GM21447 (cell line): ENCODE data around the gene SHC2.
"Not testable (repeated sequence)": the region's sequence is repeated elsewhere in the genome, so short reads cannot be mapped to it uniquely, and the experiment has no call there.

Experiments
- ATAC-seq: cut with Tn5 transposase; IDR thresholded peaks from one replicate; pipeline ENCODE4 v1.9.1; 2021; ENCODE audit not compliant: unreplicated experiment

SHC2 gene

DNA sequence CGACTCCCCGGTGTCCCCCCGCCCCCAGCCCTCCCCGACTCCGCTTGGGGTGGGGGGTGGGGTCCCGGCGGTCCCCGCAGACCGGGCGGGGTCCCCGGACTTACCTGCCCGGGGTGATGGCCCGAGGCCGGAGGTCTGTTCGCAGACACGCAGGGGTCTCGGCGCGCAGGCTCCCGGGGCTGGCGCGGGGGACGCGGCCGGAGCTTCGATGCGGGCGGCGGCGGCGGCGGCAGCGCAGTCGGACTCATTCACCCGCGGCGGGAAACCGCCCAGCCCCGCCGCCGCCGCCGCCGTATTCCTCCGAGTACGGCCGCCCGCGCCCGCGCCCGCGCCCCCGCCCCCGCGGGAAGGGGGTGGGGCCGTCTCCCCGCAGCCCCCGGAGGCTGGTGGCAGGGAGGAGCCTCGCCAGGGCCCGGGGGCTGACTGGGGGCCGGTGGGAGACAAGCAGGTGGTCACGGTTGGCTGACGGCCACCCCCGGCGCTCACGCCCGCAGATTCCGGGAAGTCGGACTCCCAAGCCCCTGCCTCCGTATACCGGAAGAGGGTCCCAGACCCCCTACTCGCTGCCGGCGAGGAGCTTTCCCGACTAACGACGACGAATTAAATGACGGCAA lies 51.8 kb downstream of the SHC2 start, which contains the start of gene C2CD4C:
Gene C2CD4C (minus strand): TSS at position 246 of the 614 bp plus-strand sequence. CDS start 786 bp downstream, outside the sequence.
- ATAC-seq = no peak

DNA sequence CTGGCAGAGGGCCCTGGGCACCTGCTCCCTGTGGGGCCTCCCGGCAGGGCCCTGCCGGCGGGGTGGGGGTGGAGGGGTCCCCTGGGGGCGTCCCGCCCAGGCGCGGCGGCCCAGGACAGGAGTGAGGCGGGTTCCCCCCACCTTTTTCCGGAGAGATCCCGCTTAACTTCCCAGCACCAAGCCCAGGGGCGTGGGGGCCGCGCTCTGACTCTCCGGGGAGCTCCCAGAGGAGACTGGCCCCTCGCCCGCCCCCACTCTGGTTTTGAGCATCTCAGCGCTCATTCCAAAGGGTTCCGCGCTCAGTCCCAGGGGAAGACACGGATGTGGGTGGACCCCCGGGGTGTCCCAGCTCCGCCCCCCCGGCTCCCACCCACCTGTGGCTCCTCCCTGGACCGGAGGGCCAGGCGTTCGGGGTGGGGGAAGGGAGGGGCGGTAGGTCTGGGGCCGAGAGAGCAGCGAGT lies 52.4 kb downstream of the SHC2 start:
- no peak for ATAC-seq

DNA sequence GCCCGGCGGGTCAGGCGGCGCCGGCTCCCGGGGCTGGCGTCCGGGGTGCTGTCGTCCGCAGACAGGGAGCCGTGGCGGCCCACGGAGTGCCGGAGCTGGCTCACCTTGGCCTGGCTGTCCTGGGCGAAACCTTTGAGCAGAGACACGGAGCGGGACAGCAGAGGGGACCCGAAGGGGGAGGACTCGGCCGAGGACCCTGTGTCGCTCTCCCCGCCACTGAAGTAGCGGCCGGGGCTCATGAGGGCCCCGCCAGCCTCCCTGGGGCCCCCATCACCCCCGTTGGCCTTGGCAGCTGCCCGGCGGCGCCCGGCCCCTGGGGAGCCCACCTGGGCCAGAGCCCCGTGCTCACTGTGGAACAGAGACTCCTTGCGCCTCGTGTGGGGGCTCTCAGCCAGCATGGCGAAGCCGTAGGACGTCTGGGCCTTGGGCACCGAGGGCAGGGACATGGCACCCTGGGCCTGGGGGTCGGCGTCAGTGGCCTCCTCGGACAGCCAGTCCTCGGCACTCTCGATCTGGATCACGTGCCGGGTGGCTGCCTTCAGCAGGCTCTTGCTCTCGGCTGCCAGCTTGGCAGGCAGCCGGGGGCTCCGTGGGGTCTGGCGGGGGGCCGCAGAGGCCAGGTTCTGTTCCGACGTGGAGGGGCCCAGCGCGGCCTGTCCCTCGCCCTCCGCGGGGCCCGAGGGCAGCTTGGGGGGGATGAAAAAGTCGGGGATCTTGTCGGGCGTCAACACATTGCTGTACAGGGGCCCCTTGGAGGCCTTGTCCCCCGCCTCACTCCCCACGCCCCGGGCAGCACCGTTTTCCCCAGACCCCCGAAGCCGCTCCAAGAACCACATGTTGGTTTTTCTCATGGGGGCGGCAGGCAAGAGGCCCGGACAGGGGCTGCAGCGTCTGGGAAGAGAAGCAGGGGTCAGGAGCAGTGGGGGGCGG lies 53.1 kb downstream of the SHC2 start:
- ATAC-seq = no peak

DNA sequence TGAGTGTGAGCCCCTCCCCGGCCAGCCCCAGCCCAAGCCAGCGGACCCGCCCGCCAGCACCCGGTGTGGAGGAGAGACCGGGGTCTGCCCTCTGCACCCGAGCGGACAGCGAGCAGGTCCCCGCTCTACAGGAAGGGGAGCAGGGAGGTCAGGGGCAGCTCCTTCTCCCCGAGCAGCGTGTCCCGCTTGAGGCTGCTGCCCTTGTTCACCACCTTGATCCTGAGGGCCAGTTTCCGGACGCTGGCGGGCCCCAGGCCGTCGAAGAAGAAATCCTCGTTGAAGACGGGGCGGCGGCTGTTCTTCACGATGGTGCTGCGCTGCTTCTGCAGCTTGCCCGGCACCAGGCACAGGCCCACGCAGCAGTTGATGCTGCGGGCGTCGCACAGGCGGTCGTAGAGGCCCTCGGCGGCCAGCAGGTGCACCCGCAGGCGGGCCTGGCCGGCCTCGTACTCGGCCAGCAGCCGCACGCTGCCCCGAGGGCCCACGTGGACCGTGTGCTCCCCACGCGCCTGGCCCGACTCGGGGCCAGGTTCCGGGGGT lies 53.8 kb downstream of the SHC2 start:
- ATAC-seq = no peak

DNA sequence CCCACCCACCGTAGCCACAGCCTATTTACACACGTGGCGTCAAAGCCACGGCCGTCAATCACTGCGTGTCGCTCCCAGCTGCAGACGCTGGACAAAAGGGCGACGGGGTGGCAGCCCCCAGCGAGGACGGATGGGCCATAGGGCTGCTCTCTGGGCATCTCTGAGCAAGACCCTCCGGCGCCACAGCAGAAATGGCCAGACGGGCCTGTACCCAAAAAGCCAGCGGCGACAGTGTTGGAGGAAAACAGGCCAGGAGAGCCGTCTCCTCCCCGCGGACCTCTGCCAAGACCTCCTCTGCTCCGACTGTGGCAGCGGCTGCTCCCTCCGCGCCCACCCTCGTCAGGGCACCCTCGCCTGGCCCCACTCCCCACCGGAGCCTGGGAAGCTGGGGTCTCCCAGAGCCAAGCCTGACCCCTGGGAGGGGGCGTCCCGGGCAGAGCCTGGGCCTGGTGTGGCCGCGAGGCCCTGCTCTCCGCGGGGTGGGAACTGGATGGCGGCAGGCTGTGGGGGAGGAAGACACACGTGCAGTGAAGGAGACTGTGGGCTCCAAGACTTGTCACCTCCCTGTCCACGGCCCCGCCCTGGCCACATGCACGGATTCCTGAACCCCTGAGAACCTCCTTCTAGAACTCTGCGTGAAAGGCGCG lies 54.6 kb downstream of the SHC2 start:
- no peak for ATAC-seq

DNA sequence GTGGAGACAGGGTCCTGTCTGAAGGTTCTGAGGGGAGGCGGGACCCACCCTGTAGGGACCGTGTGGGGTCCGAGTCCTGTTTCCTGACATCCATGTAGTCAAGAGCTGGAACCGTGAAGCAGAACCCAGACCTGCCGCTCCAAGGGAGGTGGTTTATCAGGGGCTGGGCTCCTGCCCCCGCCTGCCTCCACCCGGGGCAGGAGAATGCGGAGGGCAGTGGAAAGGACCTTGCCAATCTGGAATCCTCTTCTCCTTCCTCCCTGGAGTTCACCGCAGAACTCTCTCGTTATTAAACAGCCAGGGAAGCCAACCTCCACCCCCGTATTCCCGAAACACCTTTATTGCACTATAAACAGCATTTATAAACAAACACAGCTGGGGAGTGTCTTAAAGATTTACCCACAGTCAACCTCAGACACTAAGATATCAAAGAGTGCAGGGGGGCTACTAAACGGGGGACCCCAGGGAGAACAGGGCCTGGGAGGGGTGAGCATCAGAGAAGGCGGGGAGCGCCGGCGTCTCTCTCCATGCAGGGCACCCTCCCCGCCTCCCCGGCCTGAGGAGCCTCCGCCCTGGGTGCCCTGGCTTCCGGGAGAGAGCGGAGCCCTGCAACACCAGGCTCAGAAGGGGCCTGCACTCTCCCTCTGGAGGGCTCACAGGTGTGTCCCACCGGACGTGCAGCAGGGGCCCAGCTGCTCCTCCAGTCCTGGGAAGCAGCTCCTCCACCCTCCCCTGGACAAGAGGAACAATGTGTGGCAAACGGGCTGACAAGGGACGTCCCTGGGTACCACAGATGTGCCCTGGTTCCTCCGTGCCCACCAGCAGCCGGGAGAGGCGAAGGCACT lies 55.5 kb downstream of the SHC2 start:
- no peak for ATAC-seq

DNA sequence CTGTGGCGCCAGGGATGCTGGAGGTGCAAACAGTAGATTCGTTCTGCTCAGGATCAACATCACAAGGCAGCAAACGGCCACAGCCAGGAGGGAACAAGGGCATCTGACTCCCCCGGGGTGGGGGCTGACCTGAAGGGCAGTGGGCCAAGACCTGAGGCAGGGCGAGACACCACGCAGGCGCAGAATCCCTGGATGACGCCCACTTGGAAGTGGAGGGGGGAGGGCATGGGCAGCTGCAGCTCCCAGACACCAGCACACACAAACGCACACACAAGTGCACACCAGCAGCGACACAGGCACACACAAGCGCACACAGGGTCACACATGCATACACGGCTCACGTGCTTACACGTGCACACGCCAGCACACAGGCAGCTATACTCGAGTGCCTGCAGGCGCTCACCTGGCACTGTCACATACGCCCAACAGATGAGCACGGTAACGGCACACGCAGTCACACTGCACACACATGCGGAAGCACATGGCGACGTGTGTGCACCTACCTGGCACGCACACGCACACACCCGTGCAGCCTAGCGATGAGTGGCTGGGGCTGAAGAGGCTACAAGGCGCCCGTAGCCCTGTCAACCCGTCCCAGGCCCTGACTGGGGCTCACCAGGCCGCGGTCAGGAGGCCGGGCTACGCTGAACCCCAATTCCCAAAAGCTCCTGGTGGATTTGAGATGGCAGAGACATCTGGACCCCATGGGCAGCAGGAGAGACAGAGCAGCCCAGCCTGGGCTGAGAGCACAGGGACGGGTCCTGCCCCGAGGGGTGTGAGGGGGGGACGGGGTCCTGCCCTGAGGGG lies 57.4 kb downstream of the SHC2 start:
- no peak for ATAC-seq

DNA sequence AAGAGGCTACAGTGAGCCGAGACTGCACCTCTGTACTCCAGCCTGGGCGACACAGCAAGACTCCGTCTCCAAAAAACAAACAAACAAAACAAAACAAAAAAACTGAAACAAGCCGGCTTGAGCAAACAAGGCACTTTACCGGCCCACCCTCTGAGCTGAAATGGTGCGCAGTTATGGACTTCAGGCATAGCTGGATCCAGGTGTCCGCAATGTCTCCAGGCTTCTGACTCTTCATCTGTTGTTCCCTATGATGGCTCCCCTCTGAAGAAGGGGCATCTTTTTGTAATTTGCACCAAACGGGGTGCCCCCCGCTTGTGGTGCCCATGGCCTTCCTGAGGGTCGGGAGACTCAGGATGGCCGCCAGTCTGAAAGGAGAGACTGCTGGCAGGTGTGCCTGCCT lies 58.0 kb downstream of the SHC2 start:
- no peak for ATAC-seq

DNA sequence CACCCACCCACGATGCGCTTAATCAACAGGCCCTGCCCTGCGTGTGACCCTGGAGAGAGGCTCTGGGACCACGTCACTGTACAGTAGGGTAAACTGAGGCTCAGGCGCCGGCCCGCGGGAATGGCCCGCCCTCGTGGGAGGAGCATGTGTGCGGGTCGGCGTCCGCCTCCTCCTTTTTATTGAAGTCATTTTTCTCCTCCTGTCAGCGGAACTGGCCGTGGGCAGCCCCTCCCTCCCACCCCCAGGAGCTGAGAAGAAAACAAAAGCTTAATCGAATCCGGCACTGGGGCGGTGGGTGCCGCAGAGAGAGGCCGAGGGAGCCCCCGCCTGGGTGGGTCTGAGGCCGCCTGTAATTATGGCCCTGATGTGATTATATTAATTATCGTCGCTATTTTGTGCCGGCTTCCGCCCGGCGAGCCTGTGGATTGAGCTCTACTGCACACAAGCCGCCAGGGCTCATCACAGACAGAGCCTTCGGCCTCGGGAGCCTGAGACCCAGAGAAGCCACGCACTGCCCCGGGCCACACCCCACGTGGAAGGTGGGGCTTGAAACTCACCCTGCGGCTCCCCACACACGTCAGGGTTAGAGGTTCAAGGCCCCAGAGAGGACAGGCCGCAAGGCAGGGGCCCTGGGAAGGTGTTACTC lies 58.8 kb downstream of the SHC2 start:
- ATAC-seq = no peak

DNA sequence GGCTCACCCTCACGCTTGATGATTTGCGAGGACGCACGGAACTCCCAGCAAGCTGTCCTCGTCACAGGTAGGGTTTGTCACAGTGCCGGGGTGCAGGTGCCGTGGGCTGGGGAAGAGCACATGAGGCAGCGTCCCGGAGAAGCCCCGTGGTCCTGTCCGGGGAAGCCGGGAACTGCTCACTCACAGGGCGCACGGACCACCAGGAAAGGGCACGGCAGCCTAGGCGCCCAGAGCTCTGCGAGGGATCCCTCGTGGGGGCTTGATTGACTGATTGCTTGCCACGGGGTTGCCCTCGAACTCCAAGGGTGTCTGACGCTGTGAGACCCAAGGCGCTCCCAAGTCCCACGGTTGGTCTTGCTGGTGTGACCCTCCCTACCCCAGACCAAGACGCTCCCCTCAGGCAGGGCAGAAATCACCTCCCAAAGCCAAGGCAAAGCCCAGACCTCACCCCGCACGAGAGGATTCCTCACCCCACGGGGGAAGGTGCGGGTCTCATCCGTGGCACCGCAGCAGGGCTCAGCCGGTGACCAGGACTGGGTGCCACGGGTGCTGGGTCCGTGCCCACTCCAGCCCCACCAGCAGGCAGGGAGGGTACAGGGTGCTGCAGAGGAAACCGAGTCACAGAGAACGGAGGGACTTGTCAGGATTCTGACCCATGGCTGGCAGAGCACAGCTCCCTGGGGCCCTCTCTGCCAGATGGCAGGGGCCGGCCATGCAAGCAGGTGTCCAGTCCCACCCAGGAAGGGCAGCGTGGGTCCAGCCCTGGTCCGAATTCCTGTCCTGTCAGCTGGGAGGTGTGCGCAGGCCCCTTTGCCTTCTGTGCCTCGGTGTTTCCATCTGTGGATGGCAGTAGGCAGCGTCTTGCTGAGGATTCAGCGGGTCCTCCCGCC lies 59.6 kb downstream of the SHC2 start:
- no peak for ATAC-seq

DNA sequence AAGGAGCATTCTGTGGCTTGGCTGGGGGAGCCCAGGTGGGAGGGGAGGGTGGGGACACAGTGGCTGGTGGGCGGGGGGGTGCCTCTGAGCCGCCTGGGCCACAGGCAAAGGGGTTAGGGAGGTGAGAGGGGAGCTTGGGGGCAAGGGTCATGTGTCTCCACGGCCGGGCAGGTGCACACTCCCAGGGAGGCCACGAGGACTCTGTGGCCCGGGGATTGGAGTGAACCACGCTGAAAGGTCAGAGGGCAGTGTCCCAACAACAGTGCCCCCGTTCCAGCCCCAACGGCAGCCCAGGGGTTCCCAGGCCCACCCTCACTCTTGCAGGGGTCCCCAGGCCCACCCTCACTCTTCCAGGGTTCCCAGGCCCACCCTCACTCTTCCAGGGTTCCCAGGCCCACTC lies 61.5 kb downstream of the SHC2 start:
- ATAC-seq = no peak

DNA sequence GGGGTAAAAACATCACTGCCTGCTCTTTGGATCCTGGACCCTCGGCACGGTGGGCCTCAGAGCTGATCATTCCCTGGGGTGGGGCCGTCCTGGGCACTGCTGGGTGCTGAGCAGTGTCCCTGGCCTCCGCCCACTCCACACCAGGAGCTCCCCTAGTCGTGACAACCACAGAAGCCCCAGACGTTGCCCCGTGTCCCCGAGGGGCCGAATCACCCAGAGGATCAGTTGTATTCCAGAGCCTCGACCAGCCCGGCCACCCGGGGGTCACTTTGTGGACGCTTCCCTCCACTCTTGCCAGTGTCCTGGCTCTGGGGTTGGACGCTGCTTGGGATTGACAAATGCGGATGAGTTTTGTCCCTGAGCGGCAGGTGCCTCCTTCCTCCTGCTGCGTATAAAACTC lies 62.1 kb downstream of the SHC2 start:
- no peak for ATAC-seq

DNA sequence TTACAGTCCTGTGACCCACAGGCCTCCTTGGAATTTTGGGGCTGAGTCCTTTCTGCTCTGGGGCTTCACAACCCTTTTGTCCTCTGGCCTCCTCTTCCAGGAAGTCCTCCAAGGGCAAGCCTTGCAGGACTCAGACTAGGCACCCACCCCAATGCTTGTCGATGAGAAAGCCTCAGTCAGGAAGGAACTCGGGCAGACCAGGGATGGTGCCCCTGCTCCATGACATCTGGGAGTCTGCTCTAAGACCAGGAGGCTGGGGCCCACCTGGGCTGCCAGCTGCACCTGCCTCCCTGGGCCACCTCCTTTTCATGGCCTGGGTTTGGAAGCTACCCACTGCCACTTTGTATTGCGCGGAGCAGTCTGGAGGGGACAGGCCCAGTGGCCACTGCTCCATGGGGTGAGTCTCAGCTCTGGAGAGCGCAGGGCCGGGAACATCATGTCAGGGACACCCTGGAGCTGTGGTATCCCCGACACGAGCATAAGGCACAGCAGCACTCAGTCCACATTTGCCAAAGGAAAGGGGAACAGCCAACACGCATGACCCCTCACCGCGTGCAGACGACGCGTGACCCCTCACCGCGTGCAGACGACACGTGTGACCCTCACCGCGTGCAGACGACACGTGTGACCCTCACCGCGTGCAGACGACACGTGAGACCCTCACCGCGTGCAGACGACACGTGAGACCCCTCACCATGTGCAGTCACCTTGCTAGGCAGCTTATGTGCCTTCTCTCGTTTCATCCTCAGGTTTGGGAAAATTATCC lies 62.7 kb downstream of the SHC2 start:
- no peak for ATAC-seq

DNA sequence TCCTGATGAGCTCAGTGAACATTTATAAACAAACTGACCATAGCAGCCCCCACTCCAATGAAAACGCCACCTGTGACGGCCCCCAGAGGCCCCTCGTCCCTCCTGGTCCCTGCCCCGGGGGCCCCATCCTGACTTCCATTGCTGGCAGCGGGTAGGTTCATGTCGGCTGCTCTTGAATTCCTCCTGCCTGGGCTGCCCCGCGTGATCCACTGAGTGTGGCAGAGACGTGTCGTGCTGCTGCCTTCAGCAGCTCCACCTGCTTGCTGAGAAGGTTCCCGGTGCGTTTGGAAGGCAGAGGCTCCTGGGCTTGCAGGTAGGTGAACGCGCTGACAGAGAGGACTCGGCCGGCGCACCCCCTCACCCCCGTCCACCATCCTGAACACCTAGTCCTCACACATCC lies 63.5 kb downstream of the SHC2 start:
- ATAC-seq = no peak

DNA sequence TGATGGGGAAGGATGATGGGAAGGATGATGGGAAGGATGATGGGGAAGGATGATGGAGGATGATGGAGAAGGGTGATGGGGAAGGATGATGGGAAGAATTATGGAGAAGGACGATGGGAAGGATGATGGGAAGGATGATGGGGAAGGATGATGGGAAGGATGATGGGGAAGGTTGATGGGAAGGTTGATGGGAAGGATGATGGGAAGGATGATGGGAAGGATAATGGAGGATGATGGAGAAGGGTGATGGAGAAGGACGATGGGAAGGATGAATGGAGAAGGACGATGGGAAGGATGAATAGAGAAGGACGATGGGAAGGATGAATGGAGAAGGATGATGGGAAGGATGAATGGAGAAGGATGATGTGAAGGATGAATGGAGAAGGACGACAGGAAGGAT lies 65.4 kb downstream of the SHC2 start:
- ATAC-seq = no peak

DNA sequence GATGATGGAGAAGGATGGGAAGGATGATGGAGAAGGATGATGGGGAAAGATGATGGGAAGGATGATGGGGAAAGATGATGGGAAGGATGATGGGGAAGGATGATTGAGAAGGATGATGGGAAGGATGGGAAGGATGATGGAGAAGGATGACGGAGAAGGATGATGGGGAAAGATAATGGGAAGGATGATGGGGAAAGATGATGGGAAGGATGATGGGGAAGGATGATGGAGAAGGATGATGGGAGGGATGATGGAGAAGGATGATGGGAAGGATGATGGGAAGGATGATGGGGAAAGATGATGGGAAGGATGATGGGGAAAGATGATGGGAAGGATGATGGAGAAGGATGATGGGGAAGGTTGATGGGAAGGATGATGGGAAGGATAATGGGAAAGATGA lies 66.0 kb downstream of the SHC2 start:
- not testable (repeated sequence) for ATAC-seq

DNA sequence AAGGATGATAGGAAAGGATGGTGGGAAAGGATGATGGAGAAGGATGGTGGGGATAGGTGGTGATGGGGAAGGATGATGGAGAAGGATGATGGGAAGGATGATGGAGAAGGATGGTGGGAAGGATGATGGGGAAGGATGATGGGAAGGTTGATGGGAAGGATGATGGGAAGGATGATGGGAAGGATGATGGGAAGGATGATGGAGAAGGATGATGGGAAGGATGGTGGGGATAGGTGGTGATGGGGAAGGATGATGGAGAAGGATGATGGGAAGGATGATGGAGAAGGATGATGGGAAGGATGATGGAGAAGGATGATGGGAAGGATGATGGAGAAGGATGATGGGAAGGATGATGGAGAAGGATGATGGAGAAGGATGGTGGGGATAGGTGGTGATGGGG lies 67.3 kb downstream of the SHC2 start:
- ATAC-seq = not testable (repeated sequence)
